Fibroblast of the aortic adventitia (primary cell): ENCODE measurements around the gene KCTD21. TPM values are rescaled to one million over a fixed set of nuclear protein-coding genes. Genes with fewer than 3 reads are reported as not detected.

Source experiments
- DNase-seq: peaks from one replicate; pipeline ENCODE4 v3.0.0-alpha.2; 2010; ENCODE audit warnings: low read depth
- H3K4me3 ChIP-seq: 2 replicates; pipeline ENCODE4 v1.5.1; 2011; ENCODE audit warnings: low read depth, mild to moderate bottlenecking, control low read depth, low read length, moderate library complexity
- total RNA-seq: library from RNA; depleted of rRNA; stranded (reverse); fragments of >200 nt; gene quantifications from 2 replicates; pipeline ENCODE4 v1.2.3, GENCODE V29; 2012; ENCODE audit warnings: low replicate concordance
- TF ChIP-seq, protein P1 (sequence below): IDR thresholded peaks from 2 replicates; pipeline ENCODE4 v1.5.1; 2011; ENCODE audit warnings: mild to moderate bottlenecking, low read length, control low read depth, inconsistent platforms; ENCODE audit not compliant: insufficient read depth

KCTD21 gene
- total RNA-seq, 1 donor, result 14.5 TPM

DNA sequence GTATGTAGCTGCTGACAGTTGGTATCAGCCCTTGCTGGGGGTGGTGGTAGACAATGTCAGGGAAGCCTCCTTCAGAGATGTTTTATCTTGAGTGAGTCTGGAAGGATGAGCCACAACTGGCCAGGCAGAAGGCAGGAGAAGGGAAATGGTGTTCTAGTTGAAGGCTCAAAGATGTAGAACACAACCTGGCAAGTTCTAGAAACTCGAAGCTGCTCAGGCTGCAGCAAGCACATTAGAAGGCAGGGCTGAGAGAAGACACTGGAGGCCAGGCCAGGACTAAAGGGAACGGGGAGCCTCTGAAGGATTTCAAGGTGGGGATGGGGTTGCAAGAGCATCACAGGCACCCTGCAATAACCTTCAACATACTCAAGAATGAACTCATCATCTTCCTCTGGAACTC, 40.7 kb upstream of the KCTD21 start:
- no peak for DNase-seq
- H3K4me3 ChIP-seq, result no peak overlapping the region
- TF ChIP-seq, protein P1, sequence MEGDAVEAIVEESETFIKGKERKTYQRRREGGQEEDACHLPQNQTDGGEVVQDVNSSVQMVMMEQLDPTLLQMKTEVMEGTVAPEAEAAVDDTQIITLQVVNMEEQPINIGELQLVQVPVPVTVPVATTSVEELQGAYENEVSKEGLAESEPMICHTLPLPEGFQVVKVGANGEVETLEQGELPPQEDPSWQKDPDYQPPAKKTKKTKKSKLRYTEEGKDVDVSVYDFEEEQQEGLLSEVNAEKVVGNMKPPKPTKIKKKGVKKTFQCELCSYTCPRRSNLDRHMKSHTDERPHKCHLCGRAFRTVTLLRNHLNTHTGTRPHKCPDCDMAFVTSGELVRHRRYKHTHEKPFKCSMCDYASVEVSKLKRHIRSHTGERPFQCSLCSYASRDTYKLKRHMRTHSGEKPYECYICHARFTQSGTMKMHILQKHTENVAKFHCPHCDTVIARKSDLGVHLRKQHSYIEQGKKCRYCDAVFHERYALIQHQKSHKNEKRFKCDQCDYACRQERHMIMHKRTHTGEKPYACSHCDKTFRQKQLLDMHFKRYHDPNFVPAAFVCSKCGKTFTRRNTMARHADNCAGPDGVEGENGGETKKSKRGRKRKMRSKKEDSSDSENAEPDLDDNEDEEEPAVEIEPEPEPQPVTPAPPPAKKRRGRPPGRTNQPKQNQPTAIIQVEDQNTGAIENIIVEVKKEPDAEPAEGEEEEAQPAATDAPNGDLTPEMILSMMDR, result no peak

DNA sequence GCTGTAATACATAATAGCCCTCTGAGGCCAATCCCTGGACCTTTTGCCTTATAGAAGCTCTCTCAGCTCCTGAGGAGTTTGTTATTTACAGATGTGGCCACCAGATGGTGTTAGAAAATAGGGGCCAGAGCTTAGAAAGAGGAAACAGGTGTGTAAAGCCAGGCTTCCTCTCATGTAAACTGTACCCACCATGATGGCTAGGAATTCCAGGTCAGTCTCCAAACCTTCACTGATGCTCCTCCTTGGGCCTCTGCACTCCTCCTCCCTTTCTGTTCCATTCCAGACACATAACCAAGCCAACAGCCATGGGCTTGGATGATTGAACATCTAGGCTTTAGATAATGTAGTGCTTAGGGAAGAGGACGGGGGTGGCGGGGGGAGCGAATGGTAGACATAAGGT, 40.0 kb upstream of the KCTD21 start:
- peak; percentile 76 for DNase-seq
- TF ChIP-seq, protein P1, result peak; percentile 57
- no peak overlapping the region for H3K4me3 ChIP-seq

DNA sequence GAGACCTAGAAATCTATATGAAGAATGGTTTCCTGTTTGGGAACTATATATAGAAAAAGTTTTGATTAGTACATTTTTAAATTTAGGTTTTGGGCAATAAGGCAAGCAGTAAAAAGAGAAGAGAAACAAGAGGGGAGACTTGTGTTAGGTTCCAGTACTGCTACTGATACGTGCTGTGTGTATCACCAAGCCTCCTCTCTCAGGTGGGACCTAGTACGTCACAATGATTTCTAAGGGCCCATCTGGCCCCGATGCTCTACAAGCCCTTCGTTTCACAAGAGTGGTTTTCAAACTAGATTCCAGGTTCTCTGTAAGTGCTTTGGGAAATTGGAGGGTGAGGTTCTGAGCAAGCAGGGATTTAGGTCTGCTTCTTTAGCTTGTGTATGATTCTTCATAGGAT, 39.5 kb upstream of the KCTD21 start:
- TF ChIP-seq, protein P1, result peak; percentile 3
- no peak overlapping the region for H3K4me3 ChIP-seq

DNA sequence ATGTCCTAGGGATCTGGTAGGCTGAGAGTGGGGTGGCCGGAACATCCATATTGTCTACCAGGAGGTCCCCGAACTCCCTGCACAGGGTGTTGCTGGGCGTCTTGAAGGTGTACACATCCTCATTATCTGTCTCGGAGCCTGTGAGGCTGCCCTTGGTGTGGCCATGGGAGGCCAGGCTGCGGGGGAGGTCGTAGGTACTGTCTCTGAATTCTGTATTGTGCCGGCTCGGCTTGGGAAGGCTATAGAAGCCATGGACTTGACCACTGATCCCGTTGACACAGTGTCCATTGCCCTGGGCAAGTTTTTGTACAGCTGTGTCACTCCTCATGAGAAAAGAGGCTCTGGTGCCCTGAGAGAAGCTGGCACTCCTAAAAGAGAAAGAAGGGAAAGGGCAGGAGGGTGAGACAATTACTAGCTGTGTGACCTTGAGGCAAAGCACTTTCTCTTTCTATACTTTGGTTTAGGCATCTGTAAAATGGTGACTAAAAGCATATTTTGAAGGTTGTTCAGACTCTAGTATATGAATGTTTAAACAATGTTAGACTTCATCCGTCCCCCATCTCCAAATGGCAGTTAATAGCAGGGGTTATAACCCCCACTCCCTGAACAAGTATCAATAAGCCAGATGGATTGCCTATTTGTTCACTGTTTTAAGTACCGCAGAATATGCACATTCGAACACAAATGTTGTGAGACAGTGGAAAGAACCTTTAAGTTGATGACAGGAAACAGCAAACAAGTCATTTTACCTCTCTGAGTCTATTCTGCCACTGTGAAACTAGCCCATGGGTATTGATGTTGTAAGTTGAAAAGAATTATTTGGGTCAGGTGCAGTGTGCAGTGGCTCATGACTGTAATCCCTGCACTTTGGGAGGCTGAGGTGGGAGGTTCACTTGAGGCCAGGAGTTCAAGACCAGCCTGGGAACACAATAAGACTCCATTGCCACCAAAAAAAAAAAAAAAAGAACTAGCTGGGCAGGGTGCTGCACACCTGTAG, 38.6 kb upstream of the KCTD21 start:
- DNase-seq, result no peak
- H3K4me3 ChIP-seq, result no peak overlapping the region
- TF ChIP-seq, protein P1, result no peak

More for the DNA sequence above, 39.5 kb upstream of the KCTD21 start:
- no peak for DNase-seq

DNA sequence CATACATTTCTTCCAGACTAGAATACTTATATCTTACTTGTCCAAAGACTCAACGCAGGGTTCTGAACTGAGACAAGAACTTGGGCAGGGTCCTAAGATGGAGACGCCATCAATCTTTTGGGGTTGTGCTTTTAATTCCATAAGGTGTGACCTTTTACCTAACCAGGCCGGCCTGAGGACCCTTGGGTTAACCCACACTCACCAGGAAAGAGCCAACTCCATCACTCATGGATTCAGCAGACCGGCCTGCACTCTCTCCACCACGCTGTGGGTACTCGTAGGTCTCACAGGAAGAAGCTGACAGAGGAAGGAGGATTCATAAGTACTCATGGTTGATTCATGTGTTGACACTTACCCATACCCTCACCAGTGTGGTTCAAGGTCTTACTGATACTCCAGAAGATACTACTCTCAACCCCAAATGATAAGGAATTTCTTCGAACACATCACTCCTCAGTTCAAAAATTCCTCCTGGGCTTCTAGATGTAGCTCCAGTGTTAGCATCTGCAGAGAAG, 36.5 kb upstream of the KCTD21 start:
- TF ChIP-seq, protein P1, result no peak

DNA sequence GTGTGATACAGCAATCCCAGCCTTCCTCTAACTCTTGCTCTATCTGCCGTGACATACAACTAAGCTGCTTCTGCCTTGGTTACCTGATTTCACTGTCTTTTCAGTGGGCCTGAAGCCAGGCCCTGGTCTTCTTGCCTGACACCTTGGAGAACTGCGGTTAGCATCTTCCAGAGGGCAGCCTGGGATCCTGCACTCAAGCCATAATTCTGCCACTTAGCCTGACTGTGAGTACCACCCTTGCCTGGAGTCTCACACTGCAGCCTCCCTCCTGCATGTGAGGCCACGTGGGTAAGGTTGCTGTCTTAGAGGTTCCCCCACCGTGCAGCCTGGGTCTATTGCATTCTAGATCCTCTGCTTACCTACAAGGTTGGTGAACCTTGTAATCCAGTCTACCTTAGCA, 36.1 kb upstream of the KCTD21 start:
- H3K4me3 ChIP-seq, result no peak overlapping the region
- DNase-seq, result no peak
- TF ChIP-seq, protein P1, result no peak

More for the DNA sequence above, 36.5 kb upstream of the KCTD21 start:
- DNase-seq, result no peak
- H3K4me3 ChIP-seq, result no peak overlapping the region
